ENCODE measurements around the gene ROM1.
"Not testable (repeated sequence)": the region's sequence is repeated elsewhere in the genome, so short reads cannot be mapped to it uniquely, and the experiment has no call there.

The ROM1 gene, protein sequence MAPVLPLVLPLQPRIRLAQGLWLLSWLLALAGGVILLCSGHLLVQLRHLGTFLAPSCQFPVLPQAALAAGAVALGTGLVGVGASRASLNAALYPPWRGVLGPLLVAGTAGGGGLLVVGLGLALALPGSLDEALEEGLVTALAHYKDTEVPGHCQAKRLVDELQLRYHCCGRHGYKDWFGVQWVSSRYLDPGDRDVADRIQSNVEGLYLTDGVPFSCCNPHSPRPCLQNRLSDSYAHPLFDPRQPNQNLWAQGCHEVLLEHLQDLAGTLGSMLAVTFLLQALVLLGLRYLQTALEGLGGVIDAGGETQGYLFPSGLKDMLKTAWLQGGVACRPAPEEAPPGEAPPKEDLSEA

DNA sequence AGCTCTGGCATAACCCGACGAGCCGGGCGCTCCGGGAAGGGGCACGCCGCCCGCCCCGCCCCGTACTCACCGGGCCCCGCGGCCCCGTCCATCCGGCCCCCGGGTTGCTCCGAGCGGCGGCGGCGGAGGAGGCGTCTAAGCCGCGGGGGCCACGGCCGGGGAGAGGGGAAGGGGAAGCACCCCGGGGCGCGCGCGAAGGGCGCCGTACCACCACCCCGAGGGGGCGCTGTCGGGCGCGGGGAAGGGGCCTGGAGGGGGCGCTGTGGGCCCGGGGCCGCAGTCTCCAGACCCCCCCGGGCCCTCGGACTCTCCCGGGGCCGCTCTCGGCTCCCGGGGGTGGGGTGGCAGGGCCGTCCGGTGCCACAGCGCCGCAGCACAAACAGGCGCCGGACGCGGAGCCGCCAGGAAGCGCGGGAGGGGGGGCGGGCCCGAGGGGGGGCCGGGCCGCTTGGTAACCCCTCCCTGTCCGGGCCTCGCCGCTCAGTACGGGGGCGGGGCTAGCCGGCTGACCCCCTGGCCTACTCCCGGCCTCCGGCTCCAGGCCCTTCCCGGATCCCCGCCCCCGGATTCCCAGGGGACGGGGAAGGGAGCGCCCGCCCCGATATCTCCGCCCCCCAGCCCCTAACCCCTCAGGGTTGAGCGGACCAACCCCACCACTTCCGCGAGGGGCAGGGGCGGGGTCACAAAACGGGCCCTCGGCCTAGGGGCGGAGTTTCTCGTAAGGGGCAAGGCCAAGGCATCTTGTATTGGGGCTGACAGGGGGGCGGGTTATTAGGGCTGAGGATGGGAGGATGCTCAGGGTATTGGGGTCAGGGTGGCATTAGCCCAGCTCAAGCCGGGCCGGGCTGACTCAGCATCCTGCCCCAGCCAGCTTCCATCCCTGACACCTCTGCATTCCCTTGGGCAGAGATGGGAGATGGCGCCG lies at the start of gene ROM1, which contains the start of gene EML3:
TSS of gene ROM1 (plus strand) at position 892 of the 925 bp plus-strand sequence. CDS start at position 917, 25 bp downstream.
TSS of gene EML3 (minus strand) at position 410 of the 925 bp plus-strand sequence. CDS start at position 92, 318 bp downstream.
- peak; percentile 93 for DNase-seq

DNA sequence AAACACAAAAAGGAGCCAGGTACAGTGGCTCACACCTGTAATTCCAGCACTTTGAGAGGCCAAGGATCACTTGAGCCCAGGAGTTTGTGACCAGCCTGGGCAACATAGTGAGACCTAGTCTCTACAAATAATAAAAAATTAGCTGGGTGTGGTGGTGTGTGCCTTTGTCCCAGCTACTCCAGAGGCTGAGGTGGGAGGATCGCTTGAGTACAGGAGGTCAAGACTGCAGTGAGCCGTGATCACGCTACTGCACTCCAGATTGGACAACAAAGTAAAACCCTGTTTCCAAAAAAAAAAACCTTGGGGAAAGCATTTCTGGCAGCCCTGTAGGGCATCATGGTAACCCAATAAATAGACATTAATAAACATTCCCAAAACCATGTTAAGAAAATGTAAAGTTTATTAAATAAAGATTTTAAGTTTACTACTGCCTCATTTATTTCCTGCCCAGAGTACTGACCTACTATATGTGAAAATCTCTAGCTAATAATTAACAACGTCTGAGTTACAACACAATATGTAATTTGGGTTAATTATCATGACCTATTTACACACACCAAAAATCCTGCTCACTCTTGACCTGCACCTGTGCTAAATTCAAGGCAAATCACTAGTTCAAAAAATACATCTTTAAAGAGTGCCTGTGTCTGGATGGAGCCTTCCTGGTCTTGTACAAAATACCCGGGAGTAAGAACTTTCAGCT lies 47.8 kb upstream of the ROM1 start:
- DNase-seq = no peak

DNA sequence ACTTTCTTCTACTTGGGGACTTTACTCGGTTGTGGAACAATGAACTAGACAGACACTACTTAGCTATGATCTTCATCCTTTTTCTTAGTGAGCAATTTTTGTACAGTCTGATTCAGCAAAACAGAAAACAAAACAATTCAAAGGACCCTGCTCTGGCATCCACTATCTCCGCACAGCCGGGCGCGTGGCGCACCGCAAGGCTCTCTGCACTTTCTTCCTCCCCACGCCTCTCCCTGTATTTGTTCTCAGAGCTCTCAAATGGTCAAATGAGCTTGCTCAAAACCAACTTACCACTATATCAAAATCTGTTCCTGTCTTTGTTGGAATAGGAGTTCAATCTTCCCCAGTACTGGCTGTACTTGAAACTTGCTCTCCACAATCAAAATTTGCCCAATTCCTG lies 46.8 kb upstream of the ROM1 start:
- no peak for DNase-seq

DNA sequence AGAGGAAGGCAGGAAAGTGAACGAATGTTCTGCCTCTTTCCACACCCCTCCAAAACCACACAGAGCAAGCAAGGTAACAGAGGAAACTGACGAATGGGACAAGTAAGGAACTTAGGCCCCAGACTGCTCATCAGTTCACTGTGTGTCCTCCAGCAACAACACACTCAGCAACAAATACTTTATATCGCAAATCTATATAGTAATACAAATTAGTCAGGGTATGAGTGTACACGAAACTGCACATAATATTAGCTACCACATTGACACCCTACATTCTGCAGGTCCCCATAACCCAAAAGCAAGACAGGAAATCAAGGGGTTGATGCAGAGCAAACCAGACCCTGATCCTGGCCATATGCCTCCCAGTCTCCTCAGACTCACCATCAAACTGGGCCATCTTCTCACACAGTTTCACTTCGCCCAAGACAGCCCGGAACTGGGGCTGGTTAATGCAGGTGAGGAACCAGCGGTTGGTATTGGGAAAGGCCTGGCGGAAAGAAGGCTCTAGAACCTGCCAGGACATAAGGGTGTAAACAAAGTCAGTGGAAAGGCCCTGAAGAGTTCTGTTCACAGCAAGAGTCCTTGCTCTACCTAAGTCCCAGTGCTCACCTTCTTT lies 45.9 kb upstream of the ROM1 start:
- DNase-seq = no peak

DNA sequence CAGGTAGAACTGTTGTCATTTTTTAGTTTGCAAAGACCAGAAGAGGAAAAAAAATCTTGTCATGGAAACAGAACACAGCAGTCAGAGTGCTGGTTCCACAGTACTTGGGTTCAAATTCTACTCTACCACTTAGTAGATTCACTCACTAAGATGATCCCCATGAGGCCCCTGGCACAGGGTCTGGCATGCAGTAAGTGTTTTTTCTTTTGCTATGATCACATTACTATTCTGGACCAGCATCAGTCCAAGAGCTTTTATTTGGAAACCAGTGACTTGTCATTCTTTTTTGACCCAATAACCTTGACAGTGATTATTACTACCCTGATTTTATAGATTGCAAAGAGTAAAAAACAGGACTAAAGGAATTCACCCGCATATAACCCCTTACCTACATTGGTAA lies 43.4 kb upstream of the ROM1 start:
- no peak for DNase-seq

DNA sequence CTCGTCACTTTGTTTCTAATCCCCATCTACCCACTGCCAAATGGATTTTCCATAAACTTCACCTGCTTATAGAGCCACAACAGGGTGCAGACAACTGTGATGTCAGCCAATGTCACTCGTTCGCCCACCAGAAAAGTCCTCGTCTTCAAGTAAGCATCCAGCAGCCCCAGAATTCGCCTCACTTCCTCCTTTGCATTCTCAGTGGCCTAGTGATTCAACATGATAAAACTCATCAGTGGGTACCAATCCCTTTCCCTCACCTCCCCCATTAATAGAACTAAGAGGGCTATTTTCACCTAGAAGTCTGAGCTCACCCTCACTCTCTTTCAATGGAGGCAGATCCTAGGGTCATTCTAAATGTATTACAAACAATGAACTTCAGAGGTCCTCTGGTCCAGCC lies 42.2 kb upstream of the ROM1 start:
- not testable (repeated sequence) for DNase-seq

DNA sequence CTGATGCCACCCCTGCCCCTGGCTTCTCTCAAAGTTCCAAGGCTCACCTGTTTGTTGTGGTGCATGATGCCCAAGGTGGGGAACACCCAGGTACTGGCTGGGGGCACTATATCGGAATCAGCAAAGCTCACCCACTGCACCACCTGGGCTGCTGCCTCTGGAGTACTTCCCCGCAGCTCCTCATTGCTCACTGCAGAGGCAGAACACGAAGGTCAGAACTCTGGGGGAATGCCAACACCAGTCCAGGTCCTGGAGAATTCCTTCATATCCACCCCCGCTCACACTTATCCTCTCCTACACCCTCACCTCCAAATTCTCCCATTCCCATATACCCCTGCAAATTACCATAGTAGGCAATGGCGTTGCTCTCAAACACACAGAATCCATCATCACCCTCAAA lies 41.6 kb upstream of the ROM1 start:
- not testable (repeated sequence) for DNase-seq

DNA sequence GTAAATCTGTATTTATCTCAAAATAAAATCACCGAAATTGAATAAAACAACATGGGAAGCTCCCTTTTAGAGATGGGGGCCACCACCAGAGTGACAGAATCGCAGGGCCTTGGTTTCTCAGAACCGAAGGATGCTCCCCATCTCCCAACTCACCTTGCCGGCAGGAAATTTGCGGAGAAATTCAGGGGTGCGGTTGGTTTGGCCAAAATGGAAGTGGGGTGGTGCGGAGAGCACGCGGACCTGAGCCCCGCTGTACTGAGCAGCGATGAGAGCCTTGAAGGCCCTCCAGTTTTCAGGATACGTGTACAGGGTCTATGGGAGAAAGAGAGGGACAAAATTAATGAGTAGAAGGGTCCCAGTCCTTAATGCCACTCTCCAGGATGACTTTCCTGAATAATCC lies 40.6 kb upstream of the ROM1 start:
- no peak for DNase-seq

DNA sequence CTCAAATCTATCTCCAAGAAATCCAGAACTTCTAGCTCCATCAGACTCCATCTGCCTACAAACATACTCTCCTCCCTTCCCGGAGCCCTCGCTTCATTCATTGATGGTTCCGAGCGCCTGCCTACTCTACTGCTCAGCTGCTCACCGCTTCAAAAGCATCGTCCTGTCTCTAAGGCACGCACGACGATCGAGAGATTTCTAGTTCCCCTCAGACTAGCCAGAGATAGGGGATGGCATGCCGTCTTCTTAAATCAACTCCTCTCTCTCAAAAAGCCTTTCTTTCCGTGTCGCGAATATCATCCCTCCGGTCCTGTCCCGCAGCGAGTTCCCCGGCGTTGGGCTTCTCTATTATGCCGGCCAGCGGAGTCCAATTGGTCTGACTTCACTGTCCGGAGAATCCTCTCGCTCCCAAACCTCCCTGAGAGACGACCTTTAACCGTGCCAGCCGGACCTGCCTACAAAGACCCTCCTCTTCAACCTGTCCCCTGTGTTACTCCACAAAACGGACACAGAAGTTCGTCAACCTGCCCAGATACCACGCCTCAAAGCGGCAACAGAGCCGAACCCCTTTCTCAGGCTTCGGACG lies 40.0 kb upstream of the ROM1 start:
- no peak for DNase-seq

DNA sequence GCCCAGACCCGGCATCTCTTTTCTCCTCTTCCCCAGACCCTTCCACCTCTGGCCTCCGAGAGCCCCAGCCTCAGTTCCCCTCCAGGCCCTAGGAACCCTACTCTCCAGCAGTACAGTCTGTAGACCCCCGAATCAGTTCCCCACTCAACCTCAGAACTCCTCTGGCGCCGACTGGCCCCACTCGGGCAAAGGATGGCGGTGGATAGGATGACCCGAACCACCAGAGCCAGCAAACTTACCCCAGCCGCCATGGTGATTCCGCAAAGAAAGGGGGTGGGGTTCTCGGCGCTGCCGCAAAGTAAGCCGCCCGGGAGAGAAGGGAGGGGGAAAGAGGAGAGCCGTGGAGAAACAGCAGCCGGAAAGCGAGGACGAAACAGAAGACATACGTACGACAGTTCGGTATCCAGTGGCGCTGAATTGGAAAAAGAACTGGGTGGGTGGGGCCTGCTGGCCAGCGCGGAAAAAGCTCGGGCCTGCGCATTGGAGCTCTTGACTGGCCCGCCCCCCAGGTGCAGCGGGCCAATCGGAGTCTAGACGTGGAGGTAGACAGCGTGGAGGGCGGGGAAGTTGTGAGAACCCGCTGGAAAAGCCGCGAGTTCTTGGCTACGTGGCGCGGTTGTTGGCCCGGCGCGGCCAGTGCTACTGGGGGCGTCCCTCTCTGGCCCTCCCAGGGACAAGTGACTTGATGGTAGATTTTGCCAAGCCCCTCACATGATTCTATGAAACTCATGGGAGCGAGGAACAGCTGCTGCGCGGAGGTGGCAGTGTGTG lies 39.3 kb upstream of the ROM1 start, which contains the start of gene EEF1G:
TSS of gene EEF1G (minus strand) at position 300 of the 771 bp plus-strand sequence. CDS start at position 251, 49 bp downstream.
- peak; percentile 93 for DNase-seq

DNA sequence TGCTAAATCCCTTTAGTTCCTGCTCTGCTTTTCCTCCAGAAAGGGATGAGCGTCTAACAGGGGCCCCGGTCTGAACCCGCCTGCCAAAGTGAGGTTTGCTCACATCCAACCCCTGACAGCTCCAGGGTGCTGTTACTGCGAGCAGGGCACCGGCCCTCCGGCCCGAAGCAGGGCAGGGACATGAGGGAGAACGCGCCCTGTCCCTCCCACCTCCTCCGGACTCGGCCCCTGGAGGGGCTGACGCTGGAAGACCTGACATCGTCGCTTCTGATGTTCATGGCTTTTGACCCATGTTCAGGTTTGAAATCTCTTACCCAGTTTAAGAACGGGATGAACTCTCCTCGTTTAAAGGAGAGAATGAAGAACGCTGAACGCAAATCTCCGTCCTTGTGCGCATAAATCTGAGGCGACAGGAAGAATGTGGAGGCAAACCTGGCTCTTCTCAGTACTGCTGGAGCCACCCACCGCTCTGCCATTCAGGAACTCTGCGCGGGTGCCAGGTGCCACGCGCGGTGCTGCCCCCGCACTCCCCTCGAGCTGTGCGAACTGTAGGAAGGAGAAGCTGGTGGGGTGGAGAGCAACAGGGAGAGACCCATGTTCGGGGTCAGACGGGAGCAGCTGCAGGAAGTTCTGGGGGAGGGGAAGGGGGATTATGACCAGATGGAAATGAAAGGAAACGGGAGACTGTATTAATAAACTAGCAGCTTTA lies 38.5 kb upstream of the ROM1 start:
- DNase-seq = no peak

DNA sequence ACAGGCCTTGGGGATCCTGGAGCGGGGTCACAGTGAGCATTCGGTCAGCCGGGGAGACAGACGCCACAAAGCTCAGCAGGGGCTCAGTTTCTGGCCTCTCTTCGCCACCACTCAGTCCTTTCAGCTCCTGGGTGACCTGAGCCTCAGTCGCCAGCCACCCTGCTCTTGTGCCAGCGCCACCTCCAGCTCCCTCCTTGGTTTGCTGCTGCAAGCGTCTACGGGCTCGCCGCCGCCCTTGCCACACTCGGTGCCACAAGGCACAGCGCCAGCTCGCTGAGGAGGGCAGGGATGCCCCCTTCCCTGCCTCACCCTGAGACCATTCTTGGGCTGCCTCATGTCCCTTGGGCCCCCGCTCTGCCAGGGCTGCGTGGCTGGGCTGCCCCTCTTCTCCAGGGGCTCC lies 37.9 kb upstream of the ROM1 start:
- DNase-seq = no peak

DNA sequence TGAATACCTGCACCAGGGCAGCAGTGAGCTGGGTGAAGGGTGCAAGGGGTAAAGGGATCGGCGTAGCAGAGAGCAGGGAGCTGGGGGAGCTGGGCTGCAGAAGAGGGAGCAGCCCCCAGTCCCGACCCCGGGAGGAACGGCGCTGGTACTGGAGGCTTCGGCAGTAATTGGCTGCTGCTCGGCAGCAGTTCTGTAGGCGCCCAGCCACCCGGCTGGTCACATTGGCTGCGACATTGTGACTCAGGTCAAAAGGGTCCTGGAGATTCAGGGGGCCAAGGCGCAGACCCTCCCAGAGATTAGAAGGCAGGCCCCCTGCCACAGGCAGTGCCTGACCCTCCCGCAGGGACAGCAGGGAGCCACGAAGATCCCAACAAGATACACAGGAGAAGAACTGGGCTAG lies 37.2 kb upstream of the ROM1 start:
- no peak for DNase-seq

DNA sequence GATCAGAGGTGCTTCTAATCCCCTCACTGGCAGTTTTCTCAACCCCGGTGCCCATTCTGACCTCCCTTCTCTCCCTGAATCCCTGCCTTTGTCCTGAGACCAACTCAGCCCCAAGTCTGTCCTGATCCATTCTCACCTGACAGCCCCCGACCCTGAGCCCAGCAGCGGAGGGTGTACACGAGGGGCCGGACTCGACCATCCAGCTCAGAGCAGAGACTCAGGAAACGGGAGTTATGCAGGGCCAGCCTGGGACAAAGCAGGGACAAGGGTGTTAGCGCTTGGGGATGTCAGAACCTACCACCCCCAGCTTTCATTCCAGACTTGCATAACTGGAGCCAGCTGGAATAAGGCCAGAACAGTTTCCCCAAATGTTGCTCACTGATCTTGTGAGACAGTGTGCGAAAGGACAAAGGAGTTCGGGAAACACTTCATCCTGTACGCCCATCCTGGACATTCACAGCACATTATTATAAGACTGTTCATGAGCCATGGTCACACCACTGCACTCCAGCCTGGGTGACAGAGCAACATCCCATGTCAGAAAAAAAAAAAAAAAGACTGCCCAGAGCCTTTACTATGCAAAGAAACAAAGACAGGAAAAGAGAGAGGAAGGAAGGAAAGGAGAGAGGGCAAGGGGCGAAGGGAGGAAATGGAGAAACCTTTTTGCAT lies 35.9 kb upstream of the ROM1 start:
- no peak for DNase-seq

DNA sequence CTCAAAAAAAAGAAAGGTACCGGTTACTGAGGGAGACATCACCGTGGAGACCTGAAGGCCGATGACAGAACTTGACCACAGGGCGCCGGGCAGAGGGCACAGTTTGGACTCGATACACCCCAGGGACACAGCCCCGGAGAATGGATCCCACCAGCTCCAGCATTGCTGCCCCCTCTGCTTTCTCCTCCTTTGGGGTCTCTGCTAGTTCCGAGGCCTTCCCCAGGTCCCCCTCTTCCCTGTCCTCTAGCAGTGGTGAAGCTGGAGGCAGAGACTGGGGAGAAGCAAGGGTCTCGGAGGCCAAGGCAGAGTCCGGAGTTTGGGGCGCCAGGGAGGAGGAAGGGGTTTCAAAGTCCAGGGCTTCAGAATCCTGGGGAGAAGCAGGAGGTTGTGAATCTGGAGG lies 34.5 kb upstream of the ROM1 start:
- no peak for DNase-seq

DNA sequence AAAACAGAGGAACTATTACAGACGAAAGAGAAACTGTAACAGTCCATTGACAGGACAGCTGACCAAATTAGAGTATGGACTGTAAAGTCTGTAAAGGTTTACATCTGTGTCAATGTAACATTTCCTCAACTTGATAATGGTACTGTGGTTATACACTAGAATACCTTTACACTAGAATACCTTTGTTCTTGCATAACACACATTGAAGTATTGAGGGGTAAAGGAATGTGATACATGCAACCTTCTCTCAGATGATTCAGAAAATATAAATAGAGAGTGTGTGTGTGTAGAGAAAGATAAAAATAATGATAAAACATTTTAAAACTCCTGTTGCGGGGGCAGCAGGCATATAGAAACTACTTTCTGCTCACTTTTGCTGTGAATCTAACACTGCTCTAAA lies 33.8 kb upstream of the ROM1 start:
- no peak for DNase-seq

DNA sequence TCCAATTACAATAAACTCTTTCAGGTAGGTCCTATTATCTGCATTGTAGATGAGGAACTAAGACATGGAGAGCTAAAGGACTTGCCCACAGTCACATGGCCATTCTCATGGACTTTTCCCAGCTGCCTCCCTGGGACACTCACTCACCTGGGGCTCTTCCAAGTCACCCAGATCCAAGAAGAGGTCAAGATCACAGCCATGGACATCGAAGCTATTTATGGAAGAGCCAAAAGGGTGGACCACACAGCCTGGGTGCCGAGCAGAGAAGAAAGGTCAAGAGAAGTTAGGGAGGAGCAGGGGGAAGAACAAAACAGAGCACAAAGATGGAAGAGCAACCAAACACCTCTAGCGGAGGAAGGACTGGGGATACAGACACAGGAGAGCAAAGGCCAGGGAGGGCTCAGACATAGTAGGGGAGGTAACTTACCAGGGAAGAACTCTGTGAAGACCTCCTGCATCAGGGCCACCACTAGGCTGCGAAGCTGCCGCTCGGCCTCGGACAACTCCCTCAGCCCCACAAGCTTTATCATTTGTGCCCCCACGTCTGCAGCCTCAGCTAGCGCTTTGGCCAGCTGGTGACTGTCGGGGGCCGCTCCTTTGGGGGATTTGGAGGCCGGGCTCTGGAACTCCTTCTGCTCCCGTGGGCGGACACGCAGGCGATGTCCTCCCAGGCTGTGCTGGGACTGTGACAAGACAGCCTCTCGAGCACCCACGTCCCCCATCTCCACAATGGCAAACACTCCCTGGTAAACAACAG lies 31.9 kb upstream of the ROM1 start:
- no peak for DNase-seq

DNA sequence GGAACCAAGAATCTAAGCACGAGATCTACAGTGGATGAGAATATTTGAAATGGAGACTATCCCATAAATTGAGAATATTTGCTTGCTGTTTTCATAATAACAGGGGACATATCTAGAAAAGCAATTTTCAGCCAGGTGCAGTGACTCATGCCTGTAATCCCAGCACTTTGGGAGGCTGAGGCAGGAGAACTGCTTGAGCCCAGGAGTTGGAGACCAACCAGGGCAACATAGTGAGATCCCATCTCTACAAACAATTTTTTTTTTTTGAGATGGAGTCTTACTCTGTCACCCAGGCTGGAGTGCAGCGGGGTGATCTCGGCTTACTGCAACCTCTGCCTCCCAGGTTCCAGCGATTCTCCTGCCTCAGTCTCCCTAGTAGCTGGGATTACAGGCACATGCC lies 31.3 kb upstream of the ROM1 start:
- DNase-seq = not testable (repeated sequence)

DNA sequence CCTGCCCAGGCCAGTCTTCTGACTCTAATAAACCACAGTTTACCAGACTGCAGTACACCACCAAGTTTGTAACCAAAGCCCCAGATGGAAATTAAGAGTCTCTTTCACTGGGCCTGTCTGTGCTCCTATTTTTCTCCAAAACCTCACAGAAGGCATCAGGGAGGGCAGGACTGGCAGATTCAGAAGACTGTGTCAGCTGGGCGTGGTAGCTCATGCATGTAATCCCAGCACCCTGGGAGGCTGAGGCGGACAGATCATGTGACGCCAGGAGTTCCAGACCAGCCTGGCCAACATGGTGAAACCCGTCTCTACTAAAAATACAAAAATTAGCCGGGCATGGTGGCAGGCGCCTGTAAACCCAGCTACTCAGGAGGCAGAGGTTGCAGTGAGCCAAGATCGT lies 27.7 kb upstream of the ROM1 start:
- not testable (repeated sequence) for DNase-seq
